ENCODE data around the gene SOX5. TPM values are rescaled to one million over a fixed set of nuclear protein-coding genes. Genes with fewer than 3 reads are reported as not detected.

The SOX5 gene
- total RNA-seq, 5 donors from 2014 or later (not counting 1 experiment from before 2014, with no cell fraction given), result 0.10 to 1.1 (median 0.39) TPM; not detected in 1

GRCh38 chr12:23707270-23707669 lies 242.2 kb downstream of the SOX5 start:
- Histone ChIP-seq H3K36me3 (ENCODE audit: control insufficient read depth in 2 of 2, extremely low read depth in 1 of 2, insufficient read depth in 1 of 2, low read length in 1 of 2) (no peaks in the 10 kb centered on the region), H3K4me3 (ENCODE audit: control insufficient read depth in 1 of 2, extremely low read depth in 1 of 2, low read length in 1 of 2) (no peak overlapping the region), H3K27me3 (replicated peaks in 1 of 2; ENCODE audit: control insufficient read depth in 2 of 2, extremely low read depth in 1 of 2, insufficient read depth in 2 of 2, low read length in 1 of 2) (no peaks in the 10 kb centered on the region), H3K27ac (ENCODE audit: low read length) (no peak overlapping the region), H3K4me1 (ENCODE audit: control insufficient read depth in 1 of 2, extremely low read depth in 1 of 2, insufficient read depth in 2 of 2, low read length in 2 of 2) (no peaks in the 10 kb centered on the region), H3K9me3 (no peaks in the 10 kb centered on the region)
- POLR2A ChIA-PET, result no interaction called here
- H3K36me3 Mint-ChIP-seq, result no peaks in the 10 kb centered on the region
- H3K9me3 Mint-ChIP-seq, result peaks cover 0 to 5% (median 0%) of the 10 kb centered on the region in 3 donors
- no peak overlapping the region for H3K27ac Mint-ChIP-seq
- CTCF ChIA-PET, result no interaction called here
- H3K4me1 Mint-ChIP-seq, result no peaks in the 10 kb centered on the region
- ATAC-seq (replicated peaks in 1 of 4), result no peak
- H3K27me3 Mint-ChIP-seq, result no peaks in the 10 kb centered on the region
- H3K4me3 Mint-ChIP-seq, result no peak overlapping the region
- WGBS (ENCODE audit: insufficient coverage), result no CpG with 5 or more reads among the region's 5 CpGs
- no peak for DNase-seq

- H3K27ac ChIP-seq (ENCODE audit: low read length), result no peak overlapping the region
- DNase-seq (no peak), ATAC-seq (replicated peaks in 1 of 4) (no peak)
- H3K27me3 ChIP-seq (replicated peaks in 1 of 2; ENCODE audit: control insufficient read depth in 2 of 2, extremely low read depth in 1 of 2, insufficient read depth in 2 of 2, low read length in 1 of 2), result no peaks in the 10 kb centered on the region
- H3K4me3 ChIP-seq (ENCODE audit: control insufficient read depth in 1 of 2, extremely low read depth in 1 of 2, low read length in 1 of 2), result no peak overlapping the region
- peaks cover 0 to 5% (median 3%) of the 10 kb centered on the region in 3 donors for H3K9me3 Mint-ChIP-seq
- no peak overlapping the region for H3K27ac Mint-ChIP-seq
- H3K4me3 Mint-ChIP-seq, result no peak overlapping the region
- no peaks in the 10 kb centered on the region for H3K4me1 ChIP-seq (ENCODE audit: control insufficient read depth in 1 of 2, extremely low read depth in 1 of 2, insufficient read depth in 2 of 2, low read length in 2 of 2)
- no peaks in the 10 kb centered on the region for H3K36me3 Mint-ChIP-seq
- no peaks in the 10 kb centered on the region for H3K4me1 Mint-ChIP-seq
- no CpG with 5 or more reads among the region's 6 CpGs for WGBS (ENCODE audit: insufficient coverage)
- no peaks in the 10 kb centered on the region for H3K36me3 ChIP-seq (ENCODE audit: control insufficient read depth in 2 of 2, extremely low read depth in 1 of 2, insufficient read depth in 1 of 2, low read length in 1 of 2)
- ChIA-PET POLR2A (no interaction called here), CTCF (no interaction called here)
- H3K9me3 ChIP-seq, result no peaks in the 10 kb centered on the region
- H3K27me3 Mint-ChIP-seq, result no peaks in the 10 kb centered on the region
Observed at GRCh38 chr12:23704992-23705943, 244.2 kb downstream of the SOX5 start.

DNA sequence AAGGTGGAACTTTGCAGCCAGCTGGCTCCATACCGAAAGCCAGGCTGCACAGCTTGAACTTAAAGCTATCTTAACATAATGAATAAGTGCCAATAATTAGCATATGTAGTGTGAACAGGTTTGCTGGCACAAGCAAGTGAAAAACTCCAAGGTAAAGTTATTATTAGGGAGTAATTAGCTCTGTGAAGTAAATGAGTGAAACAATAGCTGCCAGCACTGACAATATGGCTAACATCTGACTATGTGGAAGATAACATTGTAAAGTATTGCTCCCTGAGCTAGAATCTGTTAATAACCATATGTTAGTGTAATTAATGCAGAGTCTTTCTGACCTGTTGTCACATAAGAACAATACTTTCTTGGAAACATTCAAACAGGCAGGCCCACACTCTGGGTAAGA lies 246.4 kb downstream of the SOX5 start:
- no CpG with 5 or more reads among the region's 1 CpG for whole genome bisulfite sequencing (ENCODE audit: insufficient coverage)
- H3K9me3 Mint-ChIP-seq, result peaks cover 0 to 5% (median 3%) of the 10 kb centered on the region in 3 donors
- no peaks in the 10 kb centered on the region for H3K27me3 Mint-ChIP-seq
- Histone ChIP-seq H3K27me3 (replicated peaks in 1 of 2; ENCODE audit: control insufficient read depth in 2 of 2, extremely low read depth in 1 of 2, insufficient read depth in 2 of 2, low read length in 1 of 2) (no peaks in the 10 kb centered on the region), H3K4me3 (ENCODE audit: control insufficient read depth in 1 of 2, extremely low read depth in 1 of 2, low read length in 1 of 2) (no peak overlapping the region), H3K27ac (ENCODE audit: low read length) (no peak overlapping the region), H3K9me3 (no peaks in the 10 kb centered on the region), H3K4me1 (ENCODE audit: control insufficient read depth in 1 of 2, extremely low read depth in 1 of 2, insufficient read depth in 2 of 2, low read length in 2 of 2) (no peaks in the 10 kb centered on the region), H3K36me3 (ENCODE audit: control insufficient read depth in 2 of 2, extremely low read depth in 1 of 2, insufficient read depth in 1 of 2, low read length in 1 of 2) (no peaks in the 10 kb centered on the region)
- H3K4me1 Mint-ChIP-seq, result no peaks in the 10 kb centered on the region
- ChIA-PET CTCF (no interaction called here), POLR2A (interaction anchor here in 1 of 2 donors (0.6 kb wide), 1 partner anchor 55 kb away, joined by 5 read pairs; no protein-coding TSS in a partner anchor)
- DNase-seq (no peak), ATAC-seq (replicated peaks in 1 of 4) (no peak)
- no peak overlapping the region for H3K4me3 Mint-ChIP-seq
- H3K36me3 Mint-ChIP-seq, result no peaks in the 10 kb centered on the region
- no peak overlapping the region for H3K27ac Mint-ChIP-seq

DNA sequence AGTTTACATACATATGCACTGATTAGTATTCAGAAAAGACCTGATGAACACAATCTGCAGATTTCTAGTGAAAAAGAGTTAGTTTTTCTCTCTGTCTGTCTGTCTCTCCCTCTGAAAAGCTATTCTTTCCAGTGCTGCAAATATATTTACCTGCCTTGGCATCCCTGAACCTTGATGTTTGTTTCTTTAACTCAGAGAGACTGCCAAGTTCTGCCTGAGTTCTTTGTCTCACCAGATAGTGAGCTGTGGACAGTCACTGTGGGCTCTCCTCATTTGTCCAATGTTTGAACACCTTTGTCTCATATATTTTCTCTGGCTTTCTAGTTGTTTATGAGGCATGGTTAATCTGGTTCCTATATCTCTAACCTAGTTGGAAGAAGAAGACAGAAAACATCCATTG lies 250.4 kb downstream of the SOX5 start:
- Histone ChIP-seq H3K27ac (ENCODE audit: low read length) (no peak overlapping the region), H3K4me3 (ENCODE audit: control insufficient read depth in 1 of 2, extremely low read depth in 1 of 2, low read length in 1 of 2) (no peak overlapping the region), H3K9me3 (no peaks in the 10 kb centered on the region), H3K36me3 (ENCODE audit: control insufficient read depth in 2 of 2, extremely low read depth in 1 of 2, insufficient read depth in 1 of 2, low read length in 1 of 2) (no peaks in the 10 kb centered on the region), H3K27me3 (replicated peaks in 1 of 2; ENCODE audit: control insufficient read depth in 2 of 2, extremely low read depth in 1 of 2, insufficient read depth in 2 of 2, low read length in 1 of 2) (no peaks in the 10 kb centered on the region), H3K4me1 (ENCODE audit: control insufficient read depth in 1 of 2, extremely low read depth in 1 of 2, insufficient read depth in 2 of 2, low read length in 2 of 2) (no peaks in the 10 kb centered on the region)
- ChIA-PET CTCF (no interaction called here), POLR2A (no interaction called here)
- DNase-seq (no peak), ATAC-seq (replicated peaks in 1 of 4) (no peak)
- Mint-ChIP-seq H3K4me3 (no peak overlapping the region), H3K27me3 (no peaks in the 10 kb centered on the region), H3K27ac (no peak overlapping the region), H3K9me3 (peaks cover 0 to 13% (median 3%) of the 10 kb centered on the region in 3 donors), H3K4me1 (no peaks in the 10 kb centered on the region), H3K36me3 (no peaks in the 10 kb centered on the region)

- no peak for ATAC-seq (replicated peaks in 1 of 4)
- CTCF ChIA-PET, result no interaction called here
- H3K4me1 ChIP-seq (ENCODE audit: control insufficient read depth in 1 of 2, extremely low read depth in 1 of 2, insufficient read depth in 2 of 2, low read length in 2 of 2), result no peaks in the 10 kb centered on the region
Observed at GRCh38 chr12:23694920-23695319, 254.6 kb downstream of the SOX5 start.

DNA sequence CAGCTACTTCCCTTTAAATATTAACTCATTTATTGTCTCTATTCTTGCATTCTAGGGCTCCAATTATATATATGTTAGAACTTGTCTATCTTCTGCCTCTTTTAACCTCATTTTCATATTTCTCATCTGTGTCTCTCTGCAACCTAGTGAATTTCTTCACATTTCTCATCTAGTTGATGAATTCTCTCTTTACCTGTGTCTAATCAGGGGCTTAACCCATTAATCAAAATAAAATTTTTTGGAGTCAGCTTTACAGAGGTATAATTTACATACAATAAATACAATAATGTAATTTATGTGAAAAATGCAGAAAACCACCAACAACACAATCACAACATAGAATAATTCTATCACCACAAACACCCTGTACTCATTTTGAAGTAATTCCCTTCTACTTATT lies 255.2 kb downstream of the SOX5 start:
- ChIA-PET POLR2A (no interaction called here), CTCF (no interaction called here)
- Histone ChIP-seq H3K4me3 (ENCODE audit: control insufficient read depth in 1 of 2, extremely low read depth in 1 of 2, low read length in 1 of 2) (no peak overlapping the region), H3K4me1 (ENCODE audit: control insufficient read depth in 1 of 2, extremely low read depth in 1 of 2, insufficient read depth in 2 of 2, low read length in 2 of 2) (no peaks in the 10 kb centered on the region), H3K9me3 (no peaks in the 10 kb centered on the region), H3K36me3 (ENCODE audit: control insufficient read depth in 2 of 2, extremely low read depth in 1 of 2, insufficient read depth in 1 of 2, low read length in 1 of 2) (no peaks in the 10 kb centered on the region), H3K27me3 (replicated peaks in 1 of 2; ENCODE audit: control insufficient read depth in 2 of 2, extremely low read depth in 1 of 2, insufficient read depth in 2 of 2, low read length in 1 of 2) (no peaks in the 10 kb centered on the region), H3K27ac (ENCODE audit: low read length) (no peak overlapping the region)
- DNase-seq (no peak), ATAC-seq (replicated peaks in 1 of 4) (no peak)
- H3K4me1 Mint-ChIP-seq, result no peaks in the 10 kb centered on the region
- no peak overlapping the region for H3K4me3 Mint-ChIP-seq
- no peak overlapping the region for H3K27ac Mint-ChIP-seq
- H3K9me3 Mint-ChIP-seq, result peaks cover 0 to 14% (median 6%) of the 10 kb centered on the region in 3 donors
- no peaks in the 10 kb centered on the region for H3K36me3 Mint-ChIP-seq
- no peaks in the 10 kb centered on the region for H3K27me3 Mint-ChIP-seq

More at GRCh38 chr12:23694920-23695319, 254.6 kb downstream of the SOX5 start:
- Histone ChIP-seq H3K36me3 (ENCODE audit: control insufficient read depth in 2 of 2, extremely low read depth in 1 of 2, insufficient read depth in 1 of 2, low read length in 1 of 2) (no peaks in the 10 kb centered on the region), H3K27ac (ENCODE audit: low read length) (no peak overlapping the region), H3K27me3 (replicated peaks in 1 of 2; ENCODE audit: control insufficient read depth in 2 of 2, extremely low read depth in 1 of 2, insufficient read depth in 2 of 2, low read length in 1 of 2) (no peaks in the 10 kb centered on the region), H3K9me3 (no peaks in the 10 kb centered on the region), H3K4me3 (ENCODE audit: control insufficient read depth in 1 of 2, extremely low read depth in 1 of 2, low read length in 1 of 2) (no peak overlapping the region)
- POLR2A ChIA-PET, result interaction anchor here in 1 of 2 donors (0.7 kb wide), 1 partner anchor 17 kb away, joined by 7 read pairs; no protein-coding TSS in a partner anchor
- no peak for DNase-seq
- no peaks in the 10 kb centered on the region for H3K27me3 Mint-ChIP-seq
- H3K36me3 Mint-ChIP-seq, result no peaks in the 10 kb centered on the region
- no peak overlapping the region for H3K4me3 Mint-ChIP-seq
- no peaks in the 10 kb centered on the region for H3K4me1 Mint-ChIP-seq
- H3K9me3 Mint-ChIP-seq, result peaks cover 0 to 14% (median 6%) of the 10 kb centered on the region in 3 donors
- H3K27ac Mint-ChIP-seq, result no peak overlapping the region
- WGBS (ENCODE audit: insufficient coverage), result no CpG with 5 or more reads among the region's 2 CpGs
